Measurements from ENCODE around the gene NARS2. TPM values are rescaled to one million over a fixed set of nuclear protein-coding genes. Genes with fewer than 3 reads are reported as not detected.

Gene NARS2
- total RNA-seq, 4 donors from 2014 or later, result 10.6 to 20.3 (median 12.9) TPM

GRCh38 chr11:78397398-78397797, 177.3 kb downstream of the NARS2 start:
- no peak for TF ChIP-seq CTCF (IDR thresholded peaks at IDR 0.05)
- DNase-seq (ENCODE audit: low spot score), result no peak
- ATAC-seq (ENCODE audit: low FRiP score), result no peak

- DNase-seq (ENCODE audit: low spot score) (no peak), ATAC-seq (ENCODE audit: low FRiP score) (no peak)
- TF ChIP-seq CTCF (IDR thresholded peaks at IDR 0.05), result no peak
These were observed 179.1 kb downstream of the NARS2 start for GRCh38 chr11:78395597-78395996.

- no peak for DNase-seq (ENCODE audit: low spot score)
- no peak for ATAC-seq (ENCODE audit: low FRiP score)
- TF ChIP-seq CTCF (IDR thresholded peaks at IDR 0.05), result no peak
These were observed 181.8 kb downstream of the NARS2 start for GRCh38 chr11:78392854-78393253.

GRCh38 chr11:78391424-78391823, 183.2 kb downstream of the NARS2 start:
- no peak for TF ChIP-seq CTCF (IDR thresholded peaks at IDR 0.05)
- ATAC-seq (ENCODE audit: low FRiP score) (no peak), DNase-seq (ENCODE audit: low spot score) (no peak)

GRCh38 chr11:78390809-78391208, 183.9 kb downstream of the NARS2 start:
- no peak for DNase-seq (ENCODE audit: low spot score)
- no peak for ATAC-seq (ENCODE audit: low FRiP score)
- no peak for TF ChIP-seq CTCF (IDR thresholded peaks at IDR 0.05)

GRCh38 chr11:78386215-78386941, 188.3 kb downstream of the NARS2 start:
- DNase-seq (ENCODE audit: low spot score) (no peak), ATAC-seq (ENCODE audit: low FRiP score) (no peak)
- no peak for TF ChIP-seq CTCF (IDR thresholded peaks at IDR 0.05)

Small RNA genes within 50 kb of the gene (small RNA-seq; reads per million reads assigned to genes)
- gene RNU6-311P, result not detected

Other genes starting within 250 kb of the NARS2 start
- 10 to 100 TPM; 25.3 to 97.7 (median 36.1) TPM for gene GAB2, start 157.0 kb downstream of the NARS2 start, total RNA-seq